ENCODE results near the gene CELSR1.

CELSR1 gene

DNA sequence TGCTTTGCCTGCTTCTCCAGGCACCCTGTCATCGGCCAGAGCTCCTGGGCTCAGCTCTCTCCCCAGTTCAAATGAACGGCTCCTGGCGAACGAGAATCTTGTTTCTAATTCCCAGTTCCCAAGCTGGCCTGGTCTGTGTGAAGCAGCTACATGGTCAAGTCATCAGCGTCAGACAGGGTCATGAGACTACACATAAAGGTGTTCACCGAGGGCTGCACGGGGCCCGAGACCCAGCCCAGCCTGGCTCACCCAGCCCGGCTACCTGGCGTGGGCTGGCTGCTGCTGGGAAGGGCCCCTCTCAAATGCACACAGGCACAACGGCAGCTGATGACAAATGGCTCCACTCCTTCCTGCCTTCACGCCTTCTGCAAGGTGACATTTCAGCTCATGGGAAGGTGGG lies 14.6 kb upstream of the CELSR1 start:
- no peak for DNase-seq

DNA sequence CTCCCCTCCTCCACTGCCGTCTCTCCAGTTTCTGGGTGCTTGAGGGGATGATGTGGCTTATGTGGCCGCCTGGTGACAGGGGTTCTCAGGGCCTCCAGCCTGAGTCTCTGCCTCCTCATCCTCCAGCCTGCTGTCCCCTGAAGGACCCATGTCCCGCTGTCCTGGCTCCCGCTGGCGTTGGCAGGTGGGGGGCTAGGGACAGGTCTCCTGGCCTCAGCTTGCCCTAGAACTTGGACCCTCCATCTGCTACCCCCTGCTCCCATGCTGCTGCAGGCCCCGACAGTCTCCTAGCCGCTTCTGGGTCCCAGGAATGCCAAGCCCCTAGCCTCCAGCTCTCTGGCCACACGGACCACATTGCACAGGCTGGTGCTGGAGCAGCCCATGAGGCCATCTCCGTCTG lies 13.9 kb upstream of the CELSR1 start:
- DNase-seq, result no peak

DNA sequence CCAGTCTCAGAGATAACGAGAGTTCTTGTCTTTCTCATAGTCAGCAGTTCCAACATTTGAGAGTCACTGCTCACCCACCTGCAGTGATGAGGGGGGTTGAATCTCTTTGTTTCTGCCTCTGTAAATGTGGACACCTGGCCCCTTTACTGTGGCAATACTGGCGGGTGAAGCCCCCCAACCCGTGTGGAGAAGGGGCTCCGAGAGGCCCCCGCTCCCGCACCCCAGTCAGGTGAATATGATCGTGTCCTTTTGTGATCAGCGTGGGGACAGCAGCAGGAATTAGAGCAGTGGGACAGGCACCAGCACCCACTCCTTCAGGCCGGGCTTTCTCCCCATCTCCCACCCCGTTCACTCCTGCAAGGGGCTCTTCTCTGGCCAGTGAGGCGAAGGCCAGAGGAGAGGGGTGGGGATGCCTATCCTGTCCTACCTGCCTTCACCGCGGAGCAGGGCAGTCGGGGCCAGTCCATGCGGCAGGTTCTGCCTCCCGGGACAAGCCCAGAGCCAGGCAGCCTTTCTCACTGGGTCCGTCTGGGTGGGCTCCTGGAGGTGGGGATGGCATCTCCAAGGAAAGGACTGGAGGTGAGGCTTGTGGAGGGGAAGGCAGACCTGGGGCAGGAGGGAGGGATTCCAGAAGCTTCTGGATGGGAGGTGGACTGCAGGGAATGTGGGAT lies 12.7 kb upstream of the CELSR1 start:
- no peak for DNase-seq

DNA sequence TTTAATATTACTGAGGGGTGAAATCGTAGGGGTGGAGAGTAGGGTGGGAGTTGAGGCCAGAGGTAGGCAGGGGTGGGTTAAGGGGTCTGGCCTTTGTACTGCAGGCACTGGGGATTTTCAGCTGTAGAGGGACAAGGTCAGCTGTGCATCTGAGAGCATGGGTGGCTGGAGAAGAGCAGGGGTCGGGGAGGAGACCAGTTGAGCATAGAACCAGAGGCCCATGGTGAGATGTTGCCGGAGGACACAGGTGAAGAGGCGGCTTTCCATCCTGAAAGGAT lies 12.1 kb upstream of the CELSR1 start:
- DNase-seq, result no peak

DNA sequence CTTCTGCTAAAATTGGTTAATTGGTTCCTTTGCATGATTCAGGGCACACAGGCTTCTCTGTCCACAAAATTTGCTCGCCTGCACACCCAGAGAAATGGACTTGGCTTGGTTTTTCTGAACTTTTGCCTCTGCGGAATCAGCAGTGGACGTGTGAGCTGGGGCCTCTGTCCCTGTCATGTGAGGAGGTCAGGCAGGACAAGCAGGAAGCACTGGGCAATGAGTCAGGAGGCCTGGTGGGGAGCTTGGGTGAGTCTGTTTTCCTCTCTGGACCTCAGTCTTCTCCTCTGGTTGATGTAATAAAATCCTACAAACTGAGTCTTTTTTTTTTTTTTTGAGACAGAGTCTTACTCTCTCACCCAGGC lies 10.4 kb upstream of the CELSR1 start:
- DNase-seq, result no peak

DNA sequence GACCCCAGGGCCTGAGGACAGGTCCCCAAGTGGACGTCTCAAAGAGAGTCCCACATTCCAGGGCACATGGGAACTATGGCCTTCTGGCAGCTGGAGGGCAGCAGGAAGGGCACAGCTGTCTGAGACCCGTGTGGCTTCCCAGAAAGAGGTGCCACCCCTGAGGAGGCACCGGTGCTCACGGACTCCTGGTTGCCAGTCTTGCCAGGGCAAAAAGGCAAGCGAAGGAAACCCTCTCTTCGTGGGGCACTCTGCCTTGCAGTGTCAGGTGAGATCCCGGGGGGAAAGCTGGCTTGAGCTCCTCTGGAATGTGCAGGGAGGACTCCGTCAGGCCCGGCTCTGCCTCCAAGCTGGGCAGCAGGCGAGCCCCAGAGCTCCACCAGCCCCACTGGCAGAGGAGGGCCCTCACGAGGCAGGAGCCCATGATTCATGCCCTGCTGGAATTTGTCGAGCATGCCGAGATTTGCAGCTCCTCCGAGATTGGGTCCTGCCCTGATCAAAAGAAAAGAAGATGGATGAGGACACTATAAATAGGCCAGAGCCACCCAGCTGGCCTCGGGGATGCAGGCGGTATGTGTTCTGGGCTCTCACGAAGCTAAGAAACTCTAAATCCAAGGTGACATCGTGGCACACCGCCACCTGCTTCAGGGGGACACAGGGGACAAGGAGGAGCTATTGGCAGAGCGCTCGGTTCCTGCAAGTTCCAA lies 9.9 kb upstream of the CELSR1 start:
- no peak for DNase-seq

DNA sequence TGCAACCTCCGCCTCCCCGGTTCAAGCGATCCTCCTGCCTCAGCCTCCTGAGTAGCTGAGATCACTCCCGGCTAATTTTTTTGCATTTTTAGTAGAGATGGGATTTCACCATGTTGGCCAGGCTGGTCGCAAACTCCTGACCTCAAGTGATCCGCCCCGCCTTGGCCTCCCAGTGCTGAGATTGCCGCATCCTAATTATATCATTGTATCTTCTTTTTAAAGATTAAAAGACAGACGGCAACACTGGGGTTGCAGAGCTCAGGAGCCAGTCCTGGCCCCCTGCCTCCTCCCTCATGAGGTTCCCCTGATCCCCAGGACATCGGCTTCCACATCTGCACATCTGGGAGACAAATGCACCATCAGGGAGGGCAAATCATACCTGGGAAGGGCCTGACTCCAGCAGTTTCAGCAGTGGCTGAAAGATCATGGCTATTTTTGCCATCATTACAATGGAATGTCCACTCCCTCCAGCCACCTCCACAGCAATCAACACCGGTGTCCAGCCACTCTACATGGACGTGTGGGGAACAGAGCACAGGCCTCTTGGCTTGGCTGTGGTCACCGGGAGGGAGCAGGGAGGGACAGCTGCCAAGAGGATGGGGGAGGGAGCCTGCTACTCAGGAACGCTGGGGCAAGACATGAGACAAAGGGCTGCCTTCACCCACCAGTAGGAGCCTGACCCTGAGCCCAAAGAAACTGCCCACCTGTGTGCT lies 9.2 kb upstream of the CELSR1 start:
- DNase-seq, result no peak

DNA sequence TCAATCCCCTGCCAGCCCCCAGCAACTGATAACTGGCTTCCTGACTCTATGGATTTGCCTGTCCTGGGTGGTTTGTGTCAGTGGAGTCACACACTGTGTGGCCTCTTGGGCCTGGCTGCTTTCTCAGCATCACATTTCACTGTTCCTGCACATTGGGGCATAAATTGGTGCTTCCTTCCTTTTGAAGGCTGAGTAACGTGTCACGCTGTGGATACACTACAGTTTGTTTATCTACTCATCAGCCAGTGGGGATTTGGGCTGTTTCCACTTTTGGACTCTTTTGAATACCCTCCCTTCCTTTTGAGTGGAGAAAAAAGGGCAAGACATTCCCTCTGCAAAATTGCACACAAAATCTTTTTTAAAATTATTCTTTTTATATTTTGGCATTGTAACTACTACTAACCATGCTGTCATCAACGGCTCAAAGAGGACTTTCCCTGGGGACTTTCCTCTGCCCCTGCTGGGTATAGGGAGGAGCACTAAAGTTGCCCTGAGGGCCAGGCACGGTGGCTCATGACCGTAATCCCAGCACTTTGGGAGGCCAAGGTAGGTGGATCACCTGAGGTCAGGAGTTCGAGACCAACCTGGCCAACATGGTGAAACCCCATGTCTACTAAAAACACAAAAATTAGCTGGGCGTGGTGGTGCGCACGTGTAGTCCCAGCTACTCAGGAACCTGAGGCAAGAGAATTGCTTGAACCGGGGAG lies 7.8 kb upstream of the CELSR1 start:
- no peak for DNase-seq

DNA sequence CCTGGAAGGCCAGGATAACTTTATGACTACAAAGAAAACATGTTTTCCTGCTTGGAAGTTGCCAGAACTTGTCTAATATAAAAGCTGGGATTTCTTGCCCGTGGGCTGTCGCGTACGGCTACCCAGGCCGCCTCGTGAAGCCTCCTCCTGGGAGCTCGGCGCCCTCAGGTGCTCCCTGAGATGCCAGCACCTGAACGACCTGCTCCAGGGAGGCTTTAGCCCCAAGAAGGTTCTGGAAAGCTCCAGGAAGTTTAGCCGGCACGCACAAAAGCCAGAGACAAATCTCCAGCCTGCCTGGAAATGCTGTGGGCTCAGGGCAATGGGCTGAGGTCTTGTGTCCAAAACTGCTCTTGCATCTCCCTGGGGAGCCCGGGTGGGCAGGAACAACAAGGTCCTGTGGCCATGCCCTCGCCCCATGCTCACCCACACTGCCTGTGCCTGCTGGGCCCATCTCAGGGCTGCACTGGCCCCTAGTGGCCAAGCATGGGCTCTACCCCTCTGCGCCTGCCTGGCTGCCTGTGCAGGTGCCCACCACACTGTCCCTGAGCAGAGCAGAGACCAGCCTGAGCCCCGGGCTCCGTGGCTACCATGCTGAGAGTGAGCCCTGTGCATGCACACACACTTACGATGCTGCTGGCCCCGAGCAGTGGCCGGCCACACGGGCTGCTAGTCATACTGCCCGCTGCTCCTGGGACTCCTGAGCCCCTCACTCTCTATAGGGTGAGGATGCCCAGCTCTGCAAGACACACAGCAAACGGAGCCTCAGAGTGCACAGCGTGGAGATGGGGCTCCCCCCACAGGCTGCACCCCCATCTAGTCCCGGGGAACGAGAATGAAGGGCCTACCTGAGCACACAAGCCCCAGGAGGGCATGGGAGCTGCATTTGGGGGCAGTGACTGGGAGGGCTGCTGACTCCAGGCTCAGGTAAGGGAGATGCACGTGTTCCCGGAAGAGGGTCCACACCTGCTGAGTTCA lies 4.9 kb upstream of the CELSR1 start:
- no peak for DNase-seq

DNA sequence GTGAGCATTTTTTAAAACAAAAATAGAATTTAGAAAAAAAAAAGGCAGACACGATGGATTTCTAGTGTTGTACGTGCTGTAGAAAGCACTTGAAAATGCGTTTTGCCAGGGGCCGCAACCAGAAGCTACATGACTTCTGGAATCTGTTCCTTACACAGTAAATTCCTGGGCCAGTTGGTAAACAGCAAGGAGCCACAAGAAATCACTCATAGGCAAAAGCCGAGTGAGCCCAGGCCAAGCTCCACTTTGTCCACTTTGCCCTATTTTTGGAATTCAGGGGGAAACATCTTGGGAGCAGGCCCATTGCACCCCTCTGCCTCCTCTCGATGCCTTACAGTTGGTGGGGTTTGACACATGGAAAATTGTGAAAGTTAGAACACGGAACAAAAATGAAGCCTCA lies 4.1 kb upstream of the CELSR1 start:
- DNase-seq, result no peak

DNA sequence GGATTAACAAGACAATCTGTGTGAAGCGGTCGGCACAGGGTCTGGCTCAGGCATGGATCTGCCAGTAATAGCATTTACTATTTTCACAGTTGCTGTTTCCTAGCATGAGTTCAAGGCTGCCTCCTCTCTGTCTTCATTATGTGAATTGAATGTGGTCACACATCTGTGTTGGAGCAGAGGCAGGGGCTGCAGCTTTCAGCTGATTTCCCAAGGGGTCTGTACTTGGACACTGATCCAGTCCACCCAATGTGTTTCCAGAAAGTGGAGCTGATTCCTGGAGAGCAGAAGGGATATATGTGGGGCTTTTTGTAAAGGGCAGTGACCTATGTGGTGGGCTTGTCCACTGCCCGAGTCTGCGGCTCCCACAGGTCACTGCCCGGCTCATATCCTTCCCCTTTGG lies 3.5 kb upstream of the CELSR1 start:
- no peak for DNase-seq

DNA sequence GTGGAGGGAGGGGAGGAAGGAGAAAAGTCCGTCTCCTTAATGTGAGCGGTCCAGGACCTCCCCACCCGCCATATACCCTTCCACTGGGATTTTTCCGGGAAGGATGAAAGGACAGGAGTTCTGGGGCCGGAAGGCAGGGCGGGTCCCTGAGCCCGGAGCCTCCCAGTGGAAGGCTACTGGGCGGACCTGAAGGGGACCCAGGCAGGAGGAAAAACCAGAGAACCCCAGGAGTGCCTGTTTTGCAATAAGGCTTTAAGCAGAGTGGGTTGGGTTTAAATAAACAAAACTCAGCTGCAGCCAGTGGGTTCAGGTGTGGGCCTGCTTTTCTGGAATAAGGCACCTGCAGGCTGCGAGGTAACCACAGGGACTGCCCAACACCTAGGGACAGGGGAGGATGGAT lies 1.7 kb upstream of the CELSR1 start:
- no peak for DNase-seq

DNA sequence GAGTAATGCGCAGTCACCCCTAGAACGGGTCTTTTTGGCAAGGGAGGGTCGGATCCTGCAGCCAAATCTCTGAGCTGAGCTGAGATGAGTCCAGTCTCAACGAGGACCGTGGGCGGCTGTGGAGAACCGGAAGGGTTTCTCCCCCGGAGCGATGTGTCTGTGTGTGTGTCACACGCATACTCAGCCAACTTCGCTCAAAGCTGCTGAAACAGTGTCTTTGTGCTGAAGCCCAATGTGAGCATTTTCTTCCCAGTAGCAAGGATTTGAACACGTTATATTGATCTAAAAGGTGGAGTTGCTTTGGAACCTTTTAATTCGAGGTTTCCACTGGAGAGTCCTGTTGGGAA lies 1.4 kb upstream of the CELSR1 start:
- DNase-seq, result no peak

DNA sequence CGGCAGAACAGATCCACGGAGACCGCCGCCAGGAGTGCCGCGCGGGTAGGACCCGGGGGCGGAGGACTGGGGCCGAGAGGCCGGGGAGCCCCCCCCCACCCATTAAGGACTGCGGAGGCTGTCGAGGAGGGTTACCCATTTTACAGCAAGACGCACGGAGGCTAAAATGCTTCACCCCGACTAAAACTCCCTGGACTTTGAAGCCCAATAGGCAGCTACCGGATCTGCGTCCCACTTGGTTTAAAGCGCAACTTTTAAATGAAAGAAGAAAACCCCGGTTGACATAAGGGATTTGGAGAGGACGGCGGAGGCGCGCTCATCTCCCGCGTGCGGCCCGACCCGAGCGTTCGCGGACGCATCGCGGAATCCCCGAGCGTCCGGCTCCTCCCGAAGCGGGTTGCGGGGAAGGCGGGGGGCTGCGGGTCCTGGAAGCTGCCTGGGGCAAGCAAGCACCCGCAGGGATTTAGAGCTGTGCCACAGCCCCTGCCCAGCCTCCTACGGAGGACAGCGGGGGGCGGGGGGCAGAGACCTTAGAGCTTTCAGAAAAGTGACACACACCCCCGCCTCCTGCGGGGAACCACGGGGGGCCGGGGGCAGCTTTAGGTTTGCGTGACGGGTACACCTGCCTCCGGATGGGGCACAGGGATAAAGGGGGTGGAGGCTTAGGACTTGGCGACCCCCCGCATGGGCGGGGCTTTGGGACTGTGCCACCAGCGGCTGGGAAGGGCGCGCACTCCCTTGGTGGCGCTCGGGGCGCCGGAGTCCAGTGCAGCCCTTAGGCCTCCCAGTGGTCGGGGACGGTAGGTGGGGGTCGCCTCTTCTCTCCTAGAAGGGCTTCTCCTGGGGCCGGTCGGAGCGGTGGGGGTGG lies 760 bp upstream of the CELSR1 start:
- no peak for DNase-seq

DNA sequence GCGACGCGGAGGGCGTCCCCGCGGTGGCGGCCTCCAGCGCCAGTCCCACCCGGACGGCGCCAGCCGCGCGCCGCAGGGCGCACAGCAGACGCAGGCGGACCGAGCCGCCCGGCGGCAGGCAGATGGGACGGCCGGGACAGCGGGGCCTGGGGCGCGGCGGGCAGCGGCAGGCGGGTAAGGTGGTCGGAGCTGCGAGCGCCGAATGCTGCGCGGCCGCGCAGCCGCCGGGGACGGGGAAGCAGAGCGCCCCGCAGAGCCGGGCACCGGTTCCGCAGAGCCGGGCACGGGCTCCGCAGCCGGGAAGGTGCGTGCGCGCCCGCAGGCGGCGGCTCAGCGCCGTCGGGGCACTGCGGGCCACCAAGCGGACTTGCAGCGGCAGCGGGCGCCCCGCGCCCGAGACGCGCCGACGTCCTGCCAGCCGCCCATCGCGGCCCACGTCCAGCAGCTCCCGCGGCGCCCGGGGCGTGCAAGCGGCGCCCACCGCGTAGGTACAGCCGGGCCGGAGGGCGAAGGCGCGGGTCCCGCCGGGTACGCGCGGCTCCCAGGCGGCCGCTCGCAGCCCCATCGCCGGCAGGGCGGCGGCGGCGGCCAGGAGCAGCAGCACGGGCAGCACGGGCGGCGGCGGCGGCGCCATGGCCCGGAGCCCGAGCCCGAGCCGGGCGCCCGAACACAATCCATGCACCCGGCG lies 739 bp downstream of the CELSR1 start:
- no peak for DNase-seq

DNA sequence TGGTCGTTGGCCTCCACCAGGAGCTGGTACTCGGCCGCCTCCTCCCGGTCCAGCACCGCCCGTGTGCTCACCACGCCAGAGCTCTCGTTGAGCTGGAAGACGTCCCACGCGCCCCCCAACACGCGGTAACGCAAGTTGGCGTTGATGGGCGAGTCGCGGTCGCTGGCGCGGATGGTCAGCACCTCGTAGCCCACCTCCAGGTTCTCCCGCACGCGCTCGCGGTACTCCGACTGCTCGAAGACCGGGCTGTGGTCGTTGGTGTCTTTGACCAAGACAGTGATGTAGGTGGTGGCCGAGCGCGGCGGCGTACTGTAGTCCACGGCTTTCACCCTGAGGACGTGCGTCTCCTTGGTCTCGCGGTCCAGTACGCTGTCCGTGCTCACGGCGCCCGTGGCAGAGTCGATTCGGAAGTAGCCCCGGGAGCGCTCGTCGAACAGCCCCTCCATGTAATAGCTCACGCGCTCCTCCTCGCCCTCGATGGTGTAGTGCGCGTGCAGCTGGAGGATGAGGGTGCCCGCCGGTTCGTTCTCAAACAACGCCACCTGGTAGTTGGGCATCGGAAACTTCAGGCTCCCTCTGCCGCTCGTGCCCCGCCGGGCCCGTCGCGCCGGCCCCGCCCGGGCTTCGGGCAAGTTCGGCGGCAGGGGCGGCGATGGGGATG lies 1.4 kb downstream of the CELSR1 start:
- DNase-seq, result no peak

DNA sequence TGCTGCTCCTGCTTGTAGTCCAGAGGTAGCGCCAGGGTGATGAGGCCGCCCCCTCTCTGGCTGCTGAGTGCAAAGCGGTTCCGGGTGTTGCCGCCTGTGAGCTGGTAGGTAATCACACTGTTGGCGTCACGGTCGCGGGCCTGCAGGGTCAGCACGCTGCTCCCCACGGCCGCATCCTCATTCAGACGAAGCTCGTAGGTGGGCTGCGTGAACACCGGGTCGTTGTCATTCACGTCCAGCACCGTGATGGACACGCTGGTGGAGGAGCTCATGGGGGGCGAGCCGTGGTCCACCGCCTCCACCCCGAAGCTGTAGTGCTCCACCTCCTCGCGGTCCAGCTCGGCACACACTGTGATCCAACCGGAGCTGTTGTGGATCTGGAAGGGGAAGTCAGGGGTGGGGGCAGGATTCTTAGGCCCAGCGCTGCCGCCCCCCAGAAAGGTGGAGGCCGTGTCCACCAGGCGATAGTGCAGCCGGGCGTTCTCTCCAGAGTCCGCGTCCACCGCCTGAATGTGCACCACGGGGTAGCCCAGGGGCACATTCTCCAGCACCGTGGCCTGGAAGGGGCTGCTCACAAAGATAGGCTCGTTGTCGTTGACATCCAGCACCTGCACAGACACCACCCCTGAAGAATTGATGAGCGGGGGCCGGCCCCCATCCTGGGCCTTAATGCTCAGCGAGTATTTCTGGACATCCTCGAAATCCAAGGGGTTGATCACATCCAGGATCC lies 2.4 kb downstream of the CELSR1 start:
- no peak for DNase-seq

DNA sequence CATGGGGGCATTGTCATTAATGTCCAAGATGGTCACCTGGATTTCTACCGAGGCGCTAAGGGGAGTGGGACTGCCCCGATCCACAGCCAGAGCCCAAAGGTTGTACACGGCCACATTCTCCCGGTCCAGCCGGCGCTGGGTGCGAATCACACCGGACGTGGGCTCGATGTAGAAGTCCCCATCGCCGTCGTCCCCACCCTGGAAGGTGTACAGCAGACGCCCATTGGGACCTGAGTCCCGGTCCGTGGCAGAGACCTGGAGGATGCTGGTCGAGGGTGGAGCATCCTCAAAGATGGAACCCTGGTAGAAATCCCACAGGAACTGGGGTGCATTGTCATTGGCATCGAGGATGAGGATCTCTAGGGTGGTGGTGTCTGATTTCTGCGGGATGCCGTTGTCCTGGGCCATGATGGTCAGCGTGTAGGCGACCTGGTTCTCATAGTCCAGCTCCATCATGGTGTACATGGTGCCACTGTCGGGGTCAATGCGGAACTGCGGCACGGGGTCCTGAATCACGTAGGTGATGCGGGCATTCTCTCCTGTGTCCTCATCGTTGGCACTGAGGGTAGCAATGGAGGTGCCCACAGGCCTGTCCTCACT lies 3.1 kb downstream of the CELSR1 start:
- DNase-seq, result no peak

DNA sequence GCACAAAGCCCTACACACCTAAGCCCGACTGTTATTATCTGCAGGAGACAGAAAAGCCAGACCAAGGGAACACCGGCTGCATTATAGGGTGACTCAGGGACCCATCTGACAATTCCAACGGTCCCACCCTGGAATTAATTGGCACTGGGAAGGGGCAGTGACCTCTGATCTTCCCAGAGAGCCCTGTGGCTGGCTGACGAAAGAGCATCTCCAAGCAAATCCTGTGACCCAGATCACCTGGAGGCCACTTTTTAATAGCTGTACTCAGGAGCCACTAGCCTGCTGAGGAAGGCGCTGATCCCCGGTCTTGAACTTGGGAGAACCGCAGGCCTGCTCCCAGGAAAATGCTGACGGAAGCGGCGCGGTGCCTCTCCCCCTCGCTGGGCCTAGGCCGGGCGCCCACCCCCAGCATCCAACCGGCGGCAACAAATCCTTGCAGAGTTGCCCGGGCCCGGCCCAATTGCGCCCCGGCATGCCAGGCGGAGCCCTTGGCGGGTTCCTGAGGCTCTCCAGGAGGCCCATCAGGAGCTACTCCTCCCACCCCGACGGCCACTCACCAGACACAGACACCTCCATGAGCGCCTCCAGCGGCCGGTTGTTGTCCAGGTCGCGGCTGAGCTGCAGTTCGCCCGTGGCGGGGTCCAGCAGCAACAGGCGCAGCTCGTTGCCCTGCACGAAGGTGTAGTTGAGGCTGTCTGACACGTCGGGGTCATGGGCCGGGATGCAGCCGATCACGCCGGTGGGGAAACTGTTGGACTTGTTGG lies 4.2 kb downstream of the CELSR1 start:
- DNase-seq, result no peak
